ENCODE measurements around the gene SLC26A3.
"Not testable (repeated sequence)": the region's sequence is repeated elsewhere in the genome, so short reads cannot be mapped to it uniquely, and the experiment has no call there.

Gene SLC26A3

GRCh38 chr7:107803009-107803610 lies at the start of gene SLC26A3:
Gene SLC26A3 (minus strand): TSS chr7:107803223. CDS start chr7:107794509, 8,714 bp downstream.
- Mint-ChIP-seq H3K36me3 (ENCODE audit: insufficient read depth) (no peaks in the 10 kb centered on the region), H3K27ac (ENCODE audit: low read depth) (no peak within 1 kb of the TSS), H3K27me3 (peaks cover 7% of the 10 kb centered on the region), H3K9me3 (no peaks in the 10 kb centered on the region), H3K4me3 (no peak within 1 kb of the TSS), H3K4me1 (no peaks in the 10 kb centered on the region)
- ATAC-seq (replicated peaks; ENCODE audit: extremely low read depth, poor library complexity, severe bottlenecking) (no peak), DNase-seq (ENCODE audit: low spot score in 2 of 2) (no peak)

GRCh38 chr7:107850643-107851042 lies 47.6 kb upstream of the SLC26A3 start:
- Mint-ChIP-seq H3K4me1 (no peaks in the 10 kb centered on the region), H3K4me3 (no peak overlapping the region), H3K27me3 (no peaks in the 10 kb centered on the region), H3K27ac (ENCODE audit: low read depth) (no peak overlapping the region), H3K9me3 (no peaks in the 10 kb centered on the region), H3K36me3 (ENCODE audit: insufficient read depth) (no peaks in the 10 kb centered on the region)
- no peak for ATAC-seq (replicated peaks; ENCODE audit: extremely low read depth, poor library complexity, severe bottlenecking)
- no peak for DNase-seq (ENCODE audit: low spot score in 2 of 2)

- Mint-ChIP-seq H3K4me3 (no peak overlapping the region), H3K27me3 (no peaks in the 10 kb centered on the region), H3K4me1 (no peaks in the 10 kb centered on the region), H3K27ac (ENCODE audit: low read depth) (no peak overlapping the region), H3K36me3 (ENCODE audit: insufficient read depth) (no peaks in the 10 kb centered on the region), H3K9me3 (no peaks in the 10 kb centered on the region)
- ATAC-seq (replicated peaks; ENCODE audit: extremely low read depth, poor library complexity, severe bottlenecking) (no peak), DNase-seq (ENCODE audit: low spot score in 2 of 2) (no peak)
Measured at GRCh38 chr7:107850216-107850615, 47.2 kb upstream of the SLC26A3 start.

DNA sequence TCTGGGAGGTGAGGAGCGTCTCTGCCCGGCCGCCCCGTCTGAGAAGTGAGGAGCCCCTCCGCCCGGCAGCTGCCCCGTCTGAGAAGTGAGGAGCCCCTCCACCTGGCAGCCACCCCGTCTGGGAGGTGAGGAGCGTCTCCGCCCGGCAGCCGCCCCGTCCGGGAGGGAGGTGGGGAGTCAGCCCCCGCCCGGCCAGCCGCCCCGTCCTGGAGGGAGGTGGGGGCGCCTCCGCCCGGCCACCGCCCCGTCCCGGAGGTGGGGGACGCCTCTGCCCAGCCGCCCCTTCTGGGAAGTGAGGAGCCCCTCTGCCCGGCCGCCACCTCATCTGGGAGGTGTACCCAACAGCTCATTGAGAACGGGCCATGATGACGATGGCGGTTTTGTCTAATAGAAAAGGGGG lies 45.2 kb upstream of the SLC26A3 start:
- not testable (repeated sequence) for H3K9me3 Mint-ChIP-seq; H3K27me3 Mint-ChIP-seq; ATAC-seq (replicated peaks; ENCODE audit: extremely low read depth, poor library complexity, severe bottlenecking); H3K36me3 Mint-ChIP-seq (ENCODE audit: insufficient read depth); H3K27ac Mint-ChIP-seq (ENCODE audit: low read depth); DNase-seq (ENCODE audit: low spot score in 2 of 2); H3K4me1 Mint-ChIP-seq; H3K4me3 Mint-ChIP-seq

DNA sequence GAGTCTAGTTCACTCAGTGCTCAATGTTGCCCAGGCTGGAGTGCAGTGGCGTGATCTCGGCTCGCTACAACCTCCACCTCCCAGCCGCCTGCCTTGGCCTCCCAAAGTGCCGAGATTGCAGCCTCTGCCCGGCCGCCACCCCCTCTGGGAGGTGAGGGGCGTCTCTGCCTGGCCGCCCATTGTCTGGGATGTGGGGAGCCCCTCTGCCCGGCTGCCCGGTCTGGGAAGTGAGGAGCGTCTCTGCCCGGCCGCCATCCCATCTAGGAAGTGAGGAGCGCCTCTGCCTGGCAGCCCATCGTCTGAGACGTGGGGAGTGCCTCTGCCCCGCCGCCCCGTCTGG lies 44.8 kb upstream of the SLC26A3 start:
- not testable (repeated sequence) for H3K27me3 Mint-ChIP-seq; H3K4me3 Mint-ChIP-seq; H3K27ac Mint-ChIP-seq (ENCODE audit: low read depth); H3K4me1 Mint-ChIP-seq; ATAC-seq (replicated peaks; ENCODE audit: extremely low read depth, poor library complexity, severe bottlenecking); DNase-seq (ENCODE audit: low spot score in 2 of 2); H3K36me3 Mint-ChIP-seq (ENCODE audit: insufficient read depth); H3K9me3 Mint-ChIP-seq

DNA sequence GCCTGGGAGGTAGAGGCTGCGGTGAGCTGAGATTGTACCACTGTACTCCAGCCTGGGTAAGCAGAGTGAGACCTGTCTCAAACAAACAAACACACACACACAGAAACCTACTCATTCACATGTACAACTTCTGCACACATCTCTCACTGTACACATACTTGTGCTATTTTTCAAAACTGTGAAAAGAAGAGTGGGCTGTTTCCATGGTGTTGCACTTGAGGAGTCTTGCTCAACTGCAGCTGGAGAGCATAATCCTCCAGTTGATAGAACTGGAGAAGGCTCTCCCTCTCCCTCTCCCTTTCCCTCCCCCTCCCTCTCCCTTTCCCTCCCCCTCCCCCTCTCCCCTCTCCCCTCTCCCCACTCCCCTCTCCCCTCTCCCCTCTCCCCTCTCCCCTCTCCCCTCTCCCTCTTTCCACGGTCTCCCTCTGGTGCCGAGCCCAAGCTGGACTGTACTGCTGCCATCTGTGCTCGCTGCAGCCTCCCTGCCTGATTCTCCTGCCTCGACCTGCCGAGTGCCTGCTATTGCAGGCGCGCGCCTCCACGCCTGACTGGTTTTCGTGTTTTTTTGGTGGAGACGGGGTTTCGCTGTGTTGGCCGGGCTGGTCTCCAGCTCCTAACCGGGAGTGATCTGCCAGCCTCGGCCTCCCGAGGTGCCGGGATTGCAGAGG lies 44.3 kb upstream of the SLC26A3 start:
- Mint-ChIP-seq H3K9me3 (no peaks in the 10 kb centered on the region), H3K27me3 (no peaks in the 10 kb centered on the region), H3K36me3 (ENCODE audit: insufficient read depth) (peaks cover 2% of the 10 kb centered on the region), H3K4me3 (no peak overlapping the region), H3K4me1 (no peaks in the 10 kb centered on the region), H3K27ac (ENCODE audit: low read depth) (no peak overlapping the region)
- ATAC-seq (replicated peaks; ENCODE audit: extremely low read depth, poor library complexity, severe bottlenecking) = no peak
- no peak for DNase-seq (ENCODE audit: low spot score in 2 of 2)

- no peaks in the 10 kb centered on the region for H3K4me1 Mint-ChIP-seq
- H3K9me3 Mint-ChIP-seq = no peaks in the 10 kb centered on the region
- H3K36me3 Mint-ChIP-seq (ENCODE audit: insufficient read depth) = peaks cover 2% of the 10 kb centered on the region
- no peak overlapping the region for H3K27ac Mint-ChIP-seq (ENCODE audit: low read depth)
- ATAC-seq (replicated peaks; ENCODE audit: extremely low read depth, poor library complexity, severe bottlenecking) (no peak), DNase-seq (ENCODE audit: low spot score in 2 of 2) (no peak)
- H3K27me3 Mint-ChIP-seq = no peaks in the 10 kb centered on the region
- H3K4me3 Mint-ChIP-seq = no peak overlapping the region
Measured at GRCh38 chr7:107846324-107846723, 43.3 kb upstream of the SLC26A3 start.

GRCh38 chr7:107843184-107843583 lies 40.2 kb upstream of the SLC26A3 start:
- peaks cover 7% of the 10 kb centered on the region for H3K9me3 Mint-ChIP-seq
- DNase-seq (ENCODE audit: low spot score in 2 of 2) = no peak
- H3K27me3 Mint-ChIP-seq = peaks cover 16% of the 10 kb centered on the region
- peaks cover 2% of the 10 kb centered on the region for H3K36me3 Mint-ChIP-seq (ENCODE audit: insufficient read depth)
- no peak overlapping the region for H3K4me3 Mint-ChIP-seq
- no peaks in the 10 kb centered on the region for H3K4me1 Mint-ChIP-seq
- no peak overlapping the region for H3K27ac Mint-ChIP-seq (ENCODE audit: low read depth)
- ATAC-seq (replicated peaks; ENCODE audit: extremely low read depth, poor library complexity, severe bottlenecking) = no peak

DNA sequence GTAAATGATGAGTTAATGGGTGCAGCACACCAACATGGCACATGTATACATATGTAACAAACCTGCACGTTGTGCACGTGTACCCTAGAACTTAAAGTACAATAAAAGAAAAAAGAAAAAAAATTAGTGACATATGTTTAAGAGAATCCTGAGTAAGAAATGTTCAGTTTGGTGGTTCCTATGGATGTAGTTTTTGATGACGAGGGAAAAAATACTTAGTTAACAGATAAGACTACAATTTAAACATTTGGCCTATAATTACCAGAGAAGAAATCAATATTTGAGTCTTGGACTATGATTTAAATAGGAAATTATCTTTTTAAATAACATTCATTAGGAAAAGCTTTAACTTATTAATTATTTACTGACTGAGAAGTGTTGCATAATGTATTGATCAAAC lies 39.2 kb upstream of the SLC26A3 start:
- no peak for ATAC-seq (replicated peaks; ENCODE audit: extremely low read depth, poor library complexity, severe bottlenecking)
- Mint-ChIP-seq H3K36me3 (ENCODE audit: insufficient read depth) (peaks cover 2% of the 10 kb centered on the region), H3K27ac (ENCODE audit: low read depth) (no peak overlapping the region), H3K4me1 (no peaks in the 10 kb centered on the region), H3K9me3 (peaks cover 7% of the 10 kb centered on the region), H3K4me3 (no peak overlapping the region), H3K27me3 (peaks cover 25% of the 10 kb centered on the region)
- DNase-seq (ENCODE audit: low spot score in 2 of 2) = no peak

GRCh38 chr7:107838816-107839565 lies 36.0 kb upstream of the SLC26A3 start:
- no peak for DNase-seq (ENCODE audit: low spot score in 2 of 2)
- no peak for ATAC-seq (replicated peaks; ENCODE audit: extremely low read depth, poor library complexity, severe bottlenecking)
- Mint-ChIP-seq H3K4me3 (no peak overlapping the region), H3K27ac (ENCODE audit: low read depth) (no peak overlapping the region), H3K27me3 (peaks cover 37% of the 10 kb centered on the region), H3K36me3 (ENCODE audit: insufficient read depth) (no peaks in the 10 kb centered on the region), H3K4me1 (no peaks in the 10 kb centered on the region), H3K9me3 (peaks cover 7% of the 10 kb centered on the region)

GRCh38 chr7:107838024-107838601 lies 35.1 kb upstream of the SLC26A3 start:
- Mint-ChIP-seq H3K36me3 (ENCODE audit: insufficient read depth) (no peaks in the 10 kb centered on the region), H3K4me3 (no peak overlapping the region), H3K27ac (ENCODE audit: low read depth) (no peak overlapping the region), H3K9me3 (peaks cover 7% of the 10 kb centered on the region), H3K27me3 (peaks cover 37% of the 10 kb centered on the region), H3K4me1 (no peaks in the 10 kb centered on the region)
- ATAC-seq (replicated peaks; ENCODE audit: extremely low read depth, poor library complexity, severe bottlenecking) (no peak), DNase-seq (ENCODE audit: low spot score in 2 of 2) (no peak)

- DNase-seq (ENCODE audit: low spot score in 2 of 2) (no peak), ATAC-seq (replicated peaks; ENCODE audit: extremely low read depth, poor library complexity, severe bottlenecking) (no peak)
- Mint-ChIP-seq H3K4me3 (no peak overlapping the region), H3K4me1 (no peaks in the 10 kb centered on the region), H3K27me3 (peaks cover 37% of the 10 kb centered on the region), H3K27ac (ENCODE audit: low read depth) (no peak overlapping the region), H3K9me3 (peaks cover 7% of the 10 kb centered on the region), H3K36me3 (ENCODE audit: insufficient read depth) (no peaks in the 10 kb centered on the region)
Measured at GRCh38 chr7:107837145-107837512, 34.1 kb upstream of the SLC26A3 start.
